Trophoblast cell (in vitro differentiated cells and primary cell): ENCODE measurements around the gene NPW.

ENCODE experiments used
- DNase-seq, 2 donors: peaks; one replicate each; pipeline ENCODE4 v3.0.0-alpha.2; 2016
- H2AFZ ChIP-seq: 2 replicates; pipeline ENCODE4 v1.6.1; 2013; ENCODE audit warnings: low read length, moderate library complexity, mild to moderate bottlenecking; ENCODE audit not compliant: insufficient read depth, poor library complexity
- H2AK5ac ChIP-seq: 2 replicates; pipeline ENCODE4 v1.6.1; 2013; ENCODE audit warnings: mild to moderate bottlenecking, low read length
- H2BK120ac ChIP-seq: 2 replicates; pipeline ENCODE4 v1.6.1; 2013; ENCODE audit warnings: low read length, mild to moderate bottlenecking, moderate library complexity; ENCODE audit not compliant: insufficient read depth, poor library complexity
- H2BK12ac ChIP-seq: 2 replicates; pipeline ENCODE4 v1.6.1; 2013; ENCODE audit warnings: mild to moderate bottlenecking, low read length, moderate library complexity
- H2BK5ac ChIP-seq: 2 replicates; pipeline ENCODE4 v1.6.1; 2013; ENCODE audit warnings: low read length, low read depth, moderate library complexity, mild to moderate bottlenecking; ENCODE audit not compliant: poor library complexity
- H3K14ac ChIP-seq: 2 replicates; pipeline ENCODE4 v1.6.1; 2013; ENCODE audit warnings: mild to moderate bottlenecking, low read length
- H3K18ac ChIP-seq: 2 replicates; pipeline ENCODE4 v1.6.1; 2013; ENCODE audit warnings: mild to moderate bottlenecking, low read length
- H3K23ac ChIP-seq: 2 replicates; pipeline ENCODE4 v1.6.1; 2013; ENCODE audit warnings: low read length
- H3K27ac ChIP-seq: 2 replicates; pipeline ENCODE4 v1.5.1; 2013; ENCODE audit warnings: low read depth, mild to moderate bottlenecking, inconsistent platforms, low read length, moderate library complexity
- H3K27me3 ChIP-seq: 2 replicates; pipeline ENCODE4 v1.6.1; 2013; ENCODE audit warnings: inconsistent platforms, mild to moderate bottlenecking, low read length, moderate library complexity; ENCODE audit not compliant: insufficient read depth
- H3K36me3 ChIP-seq, 2 experiments: 1 replicate in 1 of 2; 2 replicates in 1 of 2; pipeline ENCODE4 v1.6.1; 2013; ENCODE audit warnings: low read length in 2 of 2, mild to moderate bottlenecking in 2 of 2, moderate library complexity in 1 of 2; ENCODE audit not compliant: insufficient read depth in 2 of 2, control insufficient read depth in 1 of 2
- H3K4ac ChIP-seq: 2 replicates; pipeline ENCODE4 v1.6.1; 2013; ENCODE audit warnings: low read depth, mild to moderate bottlenecking, low read length, moderate library complexity
- H3K4me1 ChIP-seq, 2 experiments: 1 replicate in 1 of 2; 2 replicates in 1 of 2; pipeline ENCODE4 v1.6.1; 2013; ENCODE audit warnings: low read length in 2 of 2, mild to moderate bottlenecking in 2 of 2, moderate library complexity in 1 of 2; ENCODE audit not compliant: insufficient read depth in 2 of 2, control insufficient read depth in 1 of 2
- H3K4me2 ChIP-seq: 2 replicates; pipeline ENCODE4 v1.6.1; 2013; ENCODE audit warnings: inconsistent platforms, mild to moderate bottlenecking, low read length, moderate library complexity
- H3K4me3 ChIP-seq: 2 replicates; pipeline ENCODE4 v1.5.1; 2013; ENCODE audit warnings: mild to moderate bottlenecking, low read depth, low read length, inconsistent platforms
- H3K79me1 ChIP-seq: one replicate; pipeline ENCODE4 v1.6.1; 2013; ENCODE audit warnings: low read length
- H3K79me2 ChIP-seq: 2 replicates; pipeline ENCODE4 v1.6.1; 2013; ENCODE audit warnings: low read length, mild to moderate bottlenecking; ENCODE audit not compliant: control insufficient read depth, insufficient read depth, poor library complexity
- H3K9ac ChIP-seq: 2 replicates; pipeline ENCODE4 v1.6.1; 2013; ENCODE audit warnings: mild to moderate bottlenecking, low read length
- H3K9me3 ChIP-seq: 2 replicates; pipeline ENCODE4 v1.6.1; 2013; ENCODE audit warnings: low read depth, mild to moderate bottlenecking, control low read depth, inconsistent platforms, low read length; ENCODE audit not compliant: insufficient read depth
- H4K12ac ChIP-seq: 2 replicates; pipeline ENCODE4 v1.6.1; 2013; ENCODE audit warnings: low read depth, mild to moderate bottlenecking, low read length, moderate library complexity
- H4K8ac ChIP-seq: 2 replicates; pipeline ENCODE4 v1.6.1; 2013; ENCODE audit warnings: low read depth, mild to moderate bottlenecking, low read length, moderate library complexity
- H4K91ac ChIP-seq: one replicate; pipeline ENCODE4 v1.6.1; 2013; ENCODE audit warnings: low read depth, mild to moderate bottlenecking, low read length, moderate library complexity
- WGBS: extraction: QIAGEN DNeasy Blood & Tissue Kit; methylation state at CpG from one replicate; pipeline ENCODE4 v1.1.7; 2013; ENCODE audit warnings: missing lambda C conversion rate; ENCODE audit not compliant: insufficient read length, insufficient coverage; ENCODE audit errors: extremely low coverage; 5-methylcytosine and 5-hydroxymethylcytosine counted together

Gene NPW

GRCh38 chr16:1977875-1978268, 41.7 kb upstream of the NPW start:
- Histone ChIP-seq H3K4me1 (peaks cover 11 to 14% of the 10 kb centered on the region in 2 experiments), H4K91ac (no peak overlapping the region), H3K79me2 (no peaks in the 10 kb centered on the region), H3K18ac (no peak overlapping the region), H2AFZ (no peak overlapping the region), H3K4me3 (no peak overlapping the region), H3K4me2 (no peak overlapping the region), H3K23ac (no peak overlapping the region), H2BK12ac (no peak overlapping the region), H3K9ac (no peak overlapping the region), H2AK5ac (no peak overlapping the region), H3K4ac (no peak overlapping the region), H3K27ac (no peak overlapping the region), H3K27me3 (peaks cover 37% of the 10 kb centered on the region), H2BK120ac (no peak overlapping the region), H4K8ac (no peak overlapping the region), H3K36me3 (peaks cover 44 to 46% of the 10 kb centered on the region in 2 experiments), H3K9me3 (peaks cover 8% of the 10 kb centered on the region), H2BK5ac (no peak overlapping the region), H3K79me1 (peaks cover 3% of the 10 kb centered on the region), H3K14ac (no peak overlapping the region), H4K12ac (no peak overlapping the region)
- no peak for DNase-seq
- WGBS: no CpG with 5 or more reads among the region's 18 CpGs

GRCh38 chr16:1978476-1979120, 41.0 kb upstream of the NPW start:
- Histone ChIP-seq H2AFZ (no peak overlapping the region), H3K36me3 (peaks cover 44 to 46% of the 10 kb centered on the region in 2 experiments), H3K4me3 (peak overlapping the region; percentile 40), H4K12ac (no peak overlapping the region), H4K8ac (peak overlapping the region; percentile 47), H3K79me2 (no peaks in the 10 kb centered on the region), H3K23ac (no peak overlapping the region), H3K9ac (peak overlapping the region; percentile 43), H2BK12ac (no peak overlapping the region), H3K9me3 (peaks cover 8% of the 10 kb centered on the region), H3K14ac (peak overlapping the region; percentile 15), H2BK5ac (no peak overlapping the region), H3K4me1 (peaks cover 10 to 15% of the 10 kb centered on the region in 2 experiments), H3K4ac (no peak overlapping the region), H3K4me2 (peak overlapping the region; percentile 66), H3K79me1 (peaks cover 3% of the 10 kb centered on the region), H2AK5ac (peak overlapping the region; percentile 5), H3K27me3 (peaks cover 37% of the 10 kb centered on the region), H3K27ac (no peak overlapping the region), H4K91ac (peak overlapping the region; percentile 23), H3K18ac (no peak overlapping the region), H2BK120ac (no peak overlapping the region)
- no peak for DNase-seq
- no CpG with 5 or more reads among the region's 37 CpGs for WGBS

GRCh38 chr16:1979271-1980029, 40.1 kb upstream of the NPW start:
- peak overlapping the region; percentile 23 for H4K91ac ChIP-seq
- H2BK5ac ChIP-seq: no peak overlapping the region
- peak; percentile 95 for DNase-seq
- H3K23ac ChIP-seq: no peak overlapping the region
- peaks cover 40 to 41% of the 10 kb centered on the region in 2 experiments for H3K36me3 ChIP-seq
- peak overlapping the region; percentile 17 for H3K18ac ChIP-seq
- peaks cover 6% of the 10 kb centered on the region for H3K79me1 ChIP-seq
- H2AK5ac ChIP-seq: no peak overlapping the region
- peaks cover under 1% of the 10 kb centered on the region for H3K79me2 ChIP-seq
- H3K4me1 ChIP-seq: peaks cover 10 to 17% of the 10 kb centered on the region in 2 experiments
- peak overlapping the region; percentile 15 for H4K12ac ChIP-seq
- no CpG with 5 or more reads among the region's 70 CpGs for WGBS
- H3K9me3 ChIP-seq: peaks cover 8% of the 10 kb centered on the region
- peak overlapping the region; percentile 66 for H3K4me2 ChIP-seq
- H4K8ac ChIP-seq: peak overlapping the region; percentile 20
- peak overlapping the region; percentile 43 for H2BK120ac ChIP-seq
- H3K27me3 ChIP-seq: peaks cover 37% of the 10 kb centered on the region
- no peak overlapping the region for H2BK12ac ChIP-seq
- H3K4ac ChIP-seq: no peak overlapping the region
- peak overlapping the region; percentile 48 for H3K4me3 ChIP-seq
- H3K9ac ChIP-seq: no peak overlapping the region
- peak overlapping the region; percentile 13 for H2AFZ ChIP-seq
- H3K27ac ChIP-seq: no peak overlapping the region
- peak overlapping the region; percentile 13 for H3K14ac ChIP-seq

- Histone ChIP-seq H4K8ac (no peak overlapping the region), H3K27ac (no peak overlapping the region), H3K14ac (no peak overlapping the region), H3K27me3 (peaks cover 37% of the 10 kb centered on the region), H2BK12ac (no peak overlapping the region), H3K4me3 (no peak overlapping the region), H4K12ac (no peak overlapping the region), H2BK120ac (no peak overlapping the region), H3K9me3 (peaks cover 8% of the 10 kb centered on the region), H2BK5ac (no peak overlapping the region), H3K4me1 (peaks cover 15 to 22% of the 10 kb centered on the region in 2 experiments), H2AK5ac (no peak overlapping the region), H3K4me2 (peak overlapping the region; percentile 66), H3K9ac (no peak overlapping the region), H3K36me3 (peaks cover 33% of the 10 kb centered on the region in 2 experiments), H3K23ac (no peak overlapping the region), H3K79me2 (peaks cover 2% of the 10 kb centered on the region), H3K4ac (no peak overlapping the region), H3K79me1 (peaks cover 8% of the 10 kb centered on the region), H2AFZ (no peak overlapping the region), H4K91ac (no peak overlapping the region), H3K18ac (no peak overlapping the region)
- WGBS: no CpG with 5 or more reads among the region's 53 CpGs
- DNase-seq: peak in 1 of 2 donors; percentile 42
Measured at GRCh38 chr16:1980030-1980769, 39.4 kb upstream of the NPW start.
